NCI-H1436 treated with DMSO at 0.1 percent for 48 hours (cell line): ENCODE measurements around the gene DESI1.
"Not testable (repeated sequence)": the region's sequence is repeated elsewhere in the genome, so short reads cannot be mapped to it uniquely, and the experiment has no call there.

Experiments used
- DNase-seq: peaks from one replicate; lab custom pipeline; 2025; lab: John Stamatoyannopoulos, UW

Gene DESI1

DNA sequence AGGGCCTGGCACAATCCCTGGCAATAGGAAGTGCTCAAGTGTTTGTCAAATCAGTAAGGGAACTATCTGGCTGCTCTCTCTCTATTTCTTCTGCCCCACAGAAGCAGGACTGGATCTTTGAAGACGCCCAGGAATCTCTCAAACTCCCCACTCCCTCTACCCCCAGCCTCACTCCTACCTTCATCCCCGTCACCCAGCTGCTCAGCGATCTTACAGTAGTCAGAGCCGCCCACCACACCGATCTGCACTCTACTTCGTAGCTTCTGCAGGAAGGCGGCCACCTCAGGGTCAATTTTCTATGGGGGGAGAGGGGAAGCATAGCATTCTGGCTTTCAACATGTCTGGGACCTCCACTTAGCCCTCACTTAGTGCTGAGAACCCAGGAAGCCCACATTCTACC, 34.9 kb downstream of the DESI1 start:
- no peak for DNase-seq

DNA sequence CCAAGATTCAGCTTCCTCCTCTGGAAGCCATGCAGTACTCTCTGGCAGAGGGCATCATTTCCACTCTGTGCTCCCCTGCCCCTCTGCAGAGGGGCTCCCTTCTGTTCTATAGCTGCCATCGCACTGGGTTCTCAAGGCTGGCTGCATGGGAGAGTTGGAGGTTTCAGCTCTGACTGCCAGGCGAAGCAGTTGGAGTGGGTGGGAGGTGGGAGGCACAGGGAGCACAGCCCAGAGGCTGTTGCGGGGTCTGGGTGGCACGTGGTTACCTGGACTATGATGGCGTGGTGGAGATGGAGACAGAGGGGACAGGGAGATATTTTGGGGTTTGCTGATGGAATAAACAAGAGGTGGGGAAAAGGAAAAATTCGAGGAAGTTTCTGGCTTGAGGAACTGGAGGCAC, 36.0 kb downstream of the DESI1 start:
- DNase-seq: no peak

DNA sequence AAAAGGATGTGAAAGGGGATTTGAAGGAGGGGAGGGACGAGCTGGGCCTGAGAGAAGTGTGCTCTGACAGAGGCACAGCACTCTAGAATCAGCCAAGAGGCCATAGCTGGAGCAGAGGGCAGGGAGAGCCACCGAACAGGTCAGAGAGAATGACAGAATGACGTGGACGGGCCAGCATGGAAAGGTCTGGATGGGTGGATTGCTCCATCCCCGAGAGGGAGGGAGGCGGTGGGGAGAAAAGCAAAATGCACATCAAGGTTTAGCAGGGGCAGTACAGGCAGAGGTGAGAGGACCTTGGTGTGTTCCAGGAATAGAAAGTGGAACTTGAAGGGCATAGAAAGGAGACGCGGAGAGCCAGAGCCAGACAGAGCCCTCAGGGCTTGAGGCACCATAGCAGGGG, 38.1 kb downstream of the DESI1 start:
- DNase-seq: no peak

DNA sequence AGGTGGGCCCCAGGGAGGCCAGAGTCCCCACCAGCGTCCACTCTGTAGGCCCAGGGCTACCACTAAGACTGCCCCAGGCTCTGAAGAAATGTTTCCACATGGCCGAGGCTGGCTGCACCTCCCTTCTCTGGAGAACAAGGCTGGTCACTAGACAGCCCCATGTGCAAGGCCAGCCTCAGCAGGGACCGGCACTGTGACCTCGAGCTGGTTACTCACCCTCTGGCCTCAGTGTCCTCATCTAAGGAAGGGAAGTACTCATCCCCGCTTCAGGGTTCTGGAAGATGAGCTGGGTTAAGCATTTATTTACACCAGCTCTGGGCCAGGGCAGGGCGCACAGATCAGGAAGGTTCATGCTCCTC, 40.9 kb downstream of the DESI1 start:
- DNase-seq: no peak

DNA sequence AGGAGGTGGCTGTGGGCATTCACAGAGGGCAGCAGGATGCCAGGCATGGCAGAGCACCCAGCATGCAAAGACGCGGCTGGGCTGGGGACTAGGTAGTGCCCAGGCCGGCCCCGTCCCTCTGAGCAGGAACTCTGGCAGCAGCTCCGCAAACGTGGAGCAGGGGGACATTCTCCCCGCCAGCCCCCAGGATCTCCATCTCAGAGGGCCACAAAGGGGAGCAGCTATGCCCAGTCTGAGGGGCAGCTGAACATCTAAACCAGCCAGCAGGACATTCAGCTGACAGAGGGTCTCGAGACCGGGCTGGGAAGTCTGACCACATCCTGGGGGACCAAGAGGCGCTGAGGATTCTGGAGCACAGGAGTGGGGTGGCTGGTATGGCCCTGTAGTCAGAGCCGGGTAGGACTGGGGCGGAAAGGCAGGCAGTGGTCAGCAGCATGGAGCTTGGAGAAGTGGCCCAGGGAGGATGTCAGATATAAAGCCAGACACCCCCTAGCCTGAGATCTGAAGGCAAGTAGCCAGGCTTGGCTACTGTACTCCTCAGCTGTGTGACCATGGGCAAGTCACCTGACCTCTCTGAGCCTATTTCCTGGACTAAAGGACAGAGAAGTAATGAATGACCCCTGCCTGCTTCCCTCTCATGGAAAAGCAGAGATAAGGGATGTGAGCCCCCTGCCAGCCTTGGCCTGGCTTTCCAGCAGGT, 41.4 kb downstream of the DESI1 start:
- DNase-seq: no peak

DNA sequence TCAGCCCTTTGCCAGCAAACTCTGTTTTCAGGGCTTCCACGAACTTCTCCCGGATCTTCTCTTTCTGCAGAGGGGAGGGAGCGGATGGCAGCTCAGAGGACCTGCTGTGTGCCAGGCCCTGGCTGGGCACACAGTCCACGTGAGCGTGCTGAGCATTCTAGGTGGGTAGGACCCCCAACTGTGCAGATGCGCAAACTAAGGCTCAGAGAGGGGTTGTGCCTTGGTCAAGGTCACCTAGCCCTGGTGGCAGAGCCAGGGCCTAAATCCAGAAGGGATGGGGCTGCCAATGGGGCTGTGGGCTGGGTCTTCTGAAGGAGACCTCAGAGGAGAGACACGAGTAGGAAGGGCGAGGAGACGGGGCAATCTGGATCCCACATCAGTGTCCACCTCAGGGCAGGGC, 42.0 kb downstream of the DESI1 start:
- no peak for DNase-seq

DNA sequence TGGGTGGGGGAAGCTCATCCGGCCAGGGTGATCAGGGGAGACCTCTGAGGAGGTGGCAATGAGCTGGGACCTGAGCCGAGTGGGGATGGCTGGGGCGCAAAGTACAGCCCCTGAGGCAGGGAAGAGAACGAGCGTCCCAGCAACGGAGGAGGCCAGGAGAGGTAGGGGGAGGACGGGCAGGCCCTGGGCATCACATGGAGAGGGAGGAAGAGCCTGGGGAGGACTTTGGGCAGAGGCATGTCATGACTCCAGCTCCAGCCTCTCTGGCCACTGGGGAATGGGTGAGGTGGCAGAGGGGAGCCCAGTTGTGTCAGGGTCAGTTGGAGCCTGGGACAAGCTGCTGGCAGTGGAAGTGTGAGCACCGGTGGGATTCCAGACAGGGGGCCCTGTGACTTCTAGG, 42.7 kb downstream of the DESI1 start:
- DNase-seq: no peak

DNA sequence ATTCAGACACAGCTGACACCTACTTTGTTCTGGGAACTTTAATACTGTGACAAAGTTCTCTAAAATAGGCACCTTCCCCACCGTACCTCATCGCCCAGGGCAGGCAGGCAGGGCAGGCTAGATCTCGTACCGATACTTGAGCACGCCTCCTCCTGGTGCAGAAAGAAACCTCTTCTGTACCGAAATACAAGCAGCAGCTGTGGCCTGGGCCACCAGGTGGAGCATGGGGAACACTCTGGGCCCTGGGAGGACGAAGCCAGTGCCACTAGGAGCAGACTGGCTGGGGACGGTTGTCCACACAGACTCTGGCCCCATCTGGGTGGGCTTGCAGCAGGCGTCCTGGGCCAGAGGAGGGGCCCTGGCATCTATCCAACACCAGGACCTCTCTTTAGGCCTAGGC, 44.0 kb downstream of the DESI1 start:
- no peak for DNase-seq

DNA sequence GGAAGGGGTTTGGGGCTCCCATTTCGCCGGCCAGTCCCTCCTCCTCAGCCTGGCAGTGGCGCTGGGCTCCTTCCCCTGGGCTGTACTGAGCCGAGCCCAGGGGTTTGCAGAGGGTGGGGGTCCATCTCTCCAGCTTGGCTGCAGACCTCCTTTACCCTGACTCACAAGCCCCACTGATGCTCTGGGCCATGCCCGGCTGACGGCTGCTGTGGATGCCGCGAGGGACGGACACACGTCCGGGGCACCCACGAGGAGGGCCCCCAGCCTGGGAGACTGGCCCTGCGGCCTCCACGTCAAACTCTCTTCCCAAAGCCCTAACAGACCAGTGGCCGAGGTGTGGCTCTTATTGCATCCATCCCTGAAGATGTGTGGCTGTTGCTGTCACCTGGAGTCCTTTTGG, 45.3 kb downstream of the DESI1 start:
- DNase-seq: no peak

DNA sequence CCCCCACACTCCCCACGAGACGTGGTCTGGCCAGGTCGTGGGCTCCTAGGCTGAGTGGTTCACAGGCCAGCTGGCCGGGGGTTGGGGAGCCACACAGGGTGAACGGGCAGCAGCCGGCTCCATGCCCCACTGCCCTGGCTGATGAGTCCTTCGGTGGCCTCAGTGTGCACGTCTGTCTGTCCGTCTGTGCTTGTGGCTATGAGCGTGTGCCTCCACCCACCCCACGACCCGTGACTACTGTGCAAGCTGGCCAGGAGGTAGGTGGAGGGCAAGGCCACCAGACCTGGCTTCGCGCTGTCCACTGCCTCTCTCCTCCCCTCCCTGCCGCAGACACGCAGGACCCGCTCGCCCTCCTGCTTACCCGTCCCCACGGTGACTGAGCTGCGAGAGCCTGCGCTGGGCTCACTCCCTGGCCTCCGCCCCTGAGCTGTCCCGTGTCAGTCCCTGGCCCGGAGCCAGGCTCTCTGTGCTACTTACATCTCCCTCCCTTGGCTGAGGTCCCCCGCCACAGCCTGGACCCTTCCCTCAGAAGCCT, 45.9 kb downstream of the DESI1 start:
- no peak for DNase-seq

DNA sequence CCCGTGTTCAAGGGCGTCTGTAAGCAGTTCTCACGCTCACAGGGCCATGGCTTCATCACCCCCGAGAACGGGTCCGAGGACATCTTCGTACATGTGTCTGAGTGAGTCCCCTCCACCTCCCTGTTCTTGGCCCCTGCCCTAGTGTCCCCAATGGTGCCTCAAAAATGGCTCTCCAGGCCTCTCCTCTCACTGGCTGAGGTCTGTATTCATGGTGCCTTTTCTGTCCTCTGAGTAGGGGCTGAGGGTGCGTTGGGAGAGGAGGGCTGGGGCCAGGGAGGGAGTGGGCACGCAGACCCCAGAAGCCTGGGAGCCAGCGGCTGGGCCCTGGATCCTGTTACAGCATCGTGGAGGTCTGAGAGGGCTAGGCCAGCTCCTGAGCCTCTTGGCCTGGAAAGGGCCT, 47.2 kb downstream of the DESI1 start:
- no peak for DNase-seq

DNA sequence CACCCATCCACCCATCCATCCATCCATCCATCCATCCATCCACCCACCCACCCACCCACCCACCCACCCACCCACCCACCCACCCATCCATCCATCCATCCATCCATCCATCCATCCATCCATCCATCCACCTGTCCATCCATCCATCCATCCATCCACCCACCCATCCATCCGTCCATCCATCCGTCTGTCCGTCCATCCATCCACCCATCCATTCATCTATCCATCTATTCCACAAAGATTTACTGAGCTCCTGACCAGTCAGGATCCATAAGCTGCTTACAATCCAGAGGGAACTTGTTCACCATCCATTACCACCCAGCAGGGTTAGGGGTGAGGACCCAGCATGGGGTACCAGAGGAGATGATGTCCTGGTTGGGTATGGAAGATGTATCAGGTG, 48.5 kb downstream of the DESI1 start:
- DNase-seq: not testable (repeated sequence)

DNA sequence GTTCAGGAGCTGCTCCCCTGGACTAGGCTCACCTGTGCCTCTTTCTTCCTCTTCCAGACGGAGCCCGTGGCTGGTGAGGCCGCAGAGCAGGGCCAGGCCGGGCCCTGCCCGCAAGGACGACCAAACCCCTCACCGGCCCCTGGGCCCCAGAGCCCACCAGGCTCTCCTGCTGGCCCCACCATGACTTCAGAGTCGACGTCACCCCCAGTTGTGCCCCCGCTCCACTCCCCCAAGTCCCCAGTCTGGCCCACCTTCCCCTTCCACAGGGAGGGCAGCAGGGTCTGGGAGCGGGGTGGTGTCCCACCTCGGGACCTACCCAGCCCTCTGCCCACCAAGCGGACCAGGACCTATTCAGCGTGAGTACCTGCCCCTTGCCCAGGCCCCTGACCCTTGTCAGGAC, 49.1 kb downstream of the DESI1 start:
- DNase-seq: no peak

DNA sequence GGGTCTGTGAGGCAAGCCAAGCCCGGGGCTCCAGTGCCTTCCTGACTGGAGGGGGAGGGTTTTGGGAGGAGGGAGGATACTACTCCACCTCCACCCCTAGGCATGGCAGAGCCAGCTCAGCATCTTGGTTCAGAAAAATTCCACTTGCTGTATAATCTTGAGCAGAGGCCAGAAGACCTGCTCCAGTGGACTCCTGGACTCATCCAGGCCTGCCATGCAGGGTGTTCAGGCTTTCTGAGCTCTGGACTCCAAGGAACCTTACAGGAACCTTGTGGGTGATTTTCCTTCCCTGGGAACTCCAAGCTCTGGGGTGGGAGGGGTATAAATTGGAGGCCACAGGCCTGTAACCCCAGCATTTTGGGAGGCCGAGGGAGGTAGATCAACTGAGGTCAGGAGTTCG, 50.6 kb downstream of the DESI1 start:
- no peak for DNase-seq

DNA sequence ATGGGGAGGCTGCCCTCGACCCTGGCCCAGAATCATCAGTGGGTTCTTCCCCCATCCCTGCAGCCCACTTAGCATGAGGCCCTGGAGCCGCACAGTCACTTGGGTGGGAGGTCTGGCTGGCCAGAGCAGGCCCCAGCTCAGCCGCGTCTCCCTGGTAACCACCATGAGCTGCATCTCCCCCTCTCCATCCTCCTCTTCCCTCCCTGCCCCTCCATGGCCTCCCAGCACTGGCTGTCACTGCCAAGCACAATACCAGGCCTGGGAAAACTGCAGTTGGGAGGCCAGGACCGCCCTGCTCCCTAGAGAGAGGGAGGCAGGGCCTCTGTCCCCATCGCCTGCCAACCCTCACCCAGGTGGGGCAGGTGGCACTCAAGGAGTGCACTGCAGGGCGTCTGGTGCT, 52.0 kb downstream of the DESI1 start:
- no peak for DNase-seq

DNA sequence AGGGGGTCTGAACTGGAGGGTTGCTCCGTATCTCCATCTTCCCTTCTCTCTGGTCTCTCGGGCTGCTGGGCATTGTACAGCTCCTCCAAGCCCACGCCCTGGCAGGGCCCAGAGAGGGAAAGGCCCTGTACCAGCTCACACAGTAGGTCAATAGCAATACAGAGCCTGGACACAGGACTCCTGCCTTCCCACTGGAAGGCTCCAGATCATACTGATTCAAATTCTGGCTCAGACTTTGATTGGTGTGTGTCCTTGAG, 53.4 kb downstream of the DESI1 start:
- no peak for DNase-seq

DNA sequence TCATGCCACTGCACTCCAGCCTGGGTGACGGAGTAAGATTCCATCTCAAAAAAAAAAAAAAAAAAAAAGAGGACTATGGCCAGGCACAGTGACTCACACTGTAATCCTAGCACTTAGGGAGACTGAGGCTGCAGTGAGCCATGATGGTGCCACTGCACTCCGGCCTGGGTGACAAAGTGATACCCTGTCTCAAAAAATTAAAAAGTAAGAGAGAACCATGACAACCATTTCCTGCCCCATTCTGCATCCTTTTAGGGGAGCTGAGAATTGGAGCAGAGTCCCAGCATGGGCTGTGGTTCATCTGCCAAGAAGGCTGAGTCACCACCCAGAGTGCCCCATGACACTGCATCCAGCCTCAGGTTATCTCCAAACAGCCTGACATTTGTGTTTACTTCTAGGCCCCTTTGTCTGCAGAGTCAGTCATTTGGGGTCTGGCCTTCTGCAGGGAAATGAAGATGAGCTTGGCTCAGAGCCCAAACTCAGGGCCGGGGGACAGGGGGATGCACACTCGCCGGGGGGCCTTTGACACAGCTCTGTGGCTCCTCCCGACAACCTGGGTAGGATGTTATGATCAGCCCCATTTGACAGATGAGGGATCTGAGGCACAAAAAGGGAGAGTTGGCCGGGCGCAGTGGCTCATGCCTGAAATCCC, 55.3 kb downstream of the DESI1 start:
- DNase-seq: no peak

DNA sequence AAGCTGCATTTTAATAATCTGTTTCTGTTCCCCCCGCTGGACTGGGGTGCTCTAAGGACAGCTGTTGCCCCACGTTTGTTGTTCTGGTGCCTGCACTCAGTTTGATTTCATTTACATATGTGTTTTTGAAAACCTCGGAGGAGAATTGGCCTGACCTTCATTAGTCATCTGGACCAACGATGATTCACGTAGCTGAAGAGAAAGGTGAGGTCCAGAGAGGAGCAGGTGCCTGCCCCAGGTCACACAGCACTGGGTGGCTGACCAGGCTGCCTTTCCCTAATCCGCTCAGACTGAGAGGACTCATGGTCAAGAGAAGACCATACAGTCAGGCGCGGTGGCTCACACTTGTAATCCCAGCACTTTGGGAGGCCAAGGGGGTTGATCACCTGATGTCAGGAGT, 56.3 kb downstream of the DESI1 start:
- DNase-seq: no peak

DNA sequence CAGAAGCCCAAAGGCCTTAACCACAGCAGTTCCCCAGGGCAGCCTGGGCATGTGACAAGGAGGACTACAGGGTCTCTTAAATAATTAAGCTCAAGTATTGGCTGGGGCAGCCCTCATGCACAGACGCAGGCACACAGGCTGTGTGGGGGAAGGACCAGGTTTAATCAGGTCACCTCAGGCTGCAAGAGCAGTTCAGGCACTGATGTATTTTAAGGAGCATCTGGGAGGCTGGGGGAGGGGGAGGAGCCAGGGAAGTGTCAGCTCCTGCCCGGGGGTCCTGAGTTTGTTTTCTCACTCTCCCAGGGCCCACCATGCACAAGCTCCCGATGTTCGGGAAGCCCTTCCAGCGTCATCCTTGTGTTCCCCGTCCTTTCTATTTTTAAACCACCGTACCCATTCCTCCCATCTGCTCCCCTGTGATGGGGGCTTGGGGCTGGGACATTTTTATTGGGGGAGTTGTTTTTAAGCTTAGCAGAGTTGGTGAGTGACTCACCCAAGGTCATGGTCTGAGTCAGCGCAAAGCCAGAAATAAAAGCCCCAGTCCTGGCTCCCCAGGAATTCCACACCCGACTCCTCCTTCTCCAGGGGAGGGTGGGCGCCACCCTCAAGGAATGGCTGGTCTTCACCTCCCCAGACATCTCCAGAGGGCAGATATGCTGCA, 57.7 kb downstream of the DESI1 start:
- DNase-seq: no peak

DNA sequence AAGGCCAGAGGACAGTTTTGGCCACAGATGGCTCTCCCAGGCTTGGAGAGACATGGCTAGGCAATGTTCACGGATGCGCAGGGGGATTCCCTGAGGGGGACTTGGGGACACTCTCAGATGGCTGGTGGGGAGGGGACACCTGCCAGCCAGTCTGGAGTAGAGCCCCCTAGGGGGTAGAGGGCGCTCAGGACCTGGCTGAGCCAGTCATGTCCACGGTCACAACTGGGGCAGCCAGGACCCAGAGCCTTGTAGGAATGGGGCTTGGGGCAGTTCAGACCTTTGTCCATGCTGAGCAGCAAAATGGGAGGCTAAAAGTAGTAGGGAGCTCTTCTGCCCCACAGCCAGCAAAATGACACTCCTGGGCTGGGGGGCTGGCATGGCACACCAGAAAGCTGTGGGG, 58.4 kb downstream of the DESI1 start:
- DNase-seq: no peak

DNA sequence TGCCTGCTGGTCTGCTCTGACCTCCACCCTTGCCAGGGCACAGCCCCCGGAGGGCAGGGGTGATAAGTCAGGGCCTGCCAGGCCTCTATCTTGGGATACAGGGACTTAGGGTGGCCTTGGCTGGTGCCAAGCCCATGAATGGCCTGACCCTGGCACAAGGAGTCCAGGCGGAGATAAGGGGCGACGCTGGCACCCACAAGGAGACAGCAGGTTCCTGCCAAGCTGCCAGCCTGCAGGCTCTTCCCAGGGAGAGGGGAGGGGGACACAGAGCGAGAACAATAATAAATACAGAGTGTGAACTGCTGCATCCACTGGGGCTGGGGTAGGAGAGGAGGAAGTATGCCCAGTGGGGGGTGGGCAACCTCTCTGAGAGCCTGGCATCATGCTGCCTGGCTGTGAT, 59.1 kb downstream of the DESI1 start:
- no peak for DNase-seq

DNA sequence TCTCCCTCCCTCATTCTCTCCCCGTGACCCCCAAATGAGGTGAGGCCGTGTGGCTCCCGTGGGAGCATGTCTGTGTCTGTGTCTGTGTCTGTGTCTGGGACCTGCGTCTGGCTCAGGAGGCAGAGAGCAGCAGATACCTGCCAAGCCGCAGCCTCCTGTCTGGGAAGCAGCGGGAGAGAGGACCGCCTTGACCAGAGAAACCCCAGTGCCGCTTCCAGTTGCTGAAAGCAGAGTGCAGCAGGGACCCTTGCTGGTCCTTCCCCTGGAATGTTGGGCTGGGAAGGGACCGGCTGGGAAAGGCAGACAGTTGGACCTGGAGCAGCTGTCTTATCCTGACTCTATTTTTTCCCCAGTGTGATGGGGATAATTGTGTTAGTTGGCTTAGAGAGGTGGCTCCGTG, 59.5 kb downstream of the DESI1 start:
- DNase-seq: no peak

DNA sequence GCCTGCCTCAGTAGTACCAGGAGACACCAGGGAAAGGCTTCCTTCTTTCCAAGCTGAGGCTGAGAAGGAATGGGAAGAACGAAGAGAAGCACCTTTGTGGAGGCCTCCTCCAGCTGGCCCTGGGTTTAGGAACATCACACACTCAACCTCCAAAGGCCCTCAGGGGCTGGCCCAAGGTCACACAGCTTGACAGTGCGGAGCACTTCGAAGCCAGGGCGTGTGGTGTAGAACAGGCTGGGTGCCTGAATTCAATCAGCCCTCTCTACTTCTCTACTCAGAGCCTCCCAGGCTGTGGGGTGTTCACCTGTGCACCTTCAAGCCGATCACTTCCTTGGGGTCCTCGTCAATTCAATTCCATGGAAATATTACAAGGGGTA, 60.8 kb downstream of the DESI1 start:
- no peak for DNase-seq

DNA sequence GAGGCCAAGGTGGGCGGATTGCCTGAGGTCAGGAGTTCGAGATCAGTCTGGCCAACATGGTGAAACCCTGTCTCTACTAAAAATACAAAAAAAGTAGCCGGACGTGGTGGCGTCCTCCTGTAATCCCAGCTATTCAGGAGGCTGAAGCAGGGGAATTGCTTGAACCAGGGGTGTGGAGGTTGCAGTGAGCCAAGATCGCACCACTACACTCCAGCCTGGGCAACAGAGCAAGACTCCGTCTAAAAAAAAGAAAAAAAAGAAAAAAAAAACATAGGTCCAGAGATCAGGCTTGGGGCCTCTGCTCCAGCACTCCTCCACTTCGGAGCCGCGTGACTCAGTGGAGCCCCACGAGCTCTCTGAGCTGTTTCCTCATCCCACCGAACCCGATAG, 62.6 kb downstream of the DESI1 start:
- DNase-seq: not testable (repeated sequence)
